IMR-90 (cell line): Measurements from ENCODE around the gene SLC9A9.

Experiments
- BHLHE40 ChIP-seq: fragments of 150-350 bp; IDR thresholded peaks from 2 replicates; pipeline ENCODE4 v1.6.1; 2016; ENCODE audit warnings: mild to moderate bottlenecking, low read depth, low read length
- CHD1 ChIP-seq: IDR thresholded peaks from 2 replicates; pipeline ENCODE4 v1.6.1; 2012; ENCODE audit warnings: low read depth, low read length, improper control_type of control experiment
- MAFK ChIP-seq: IDR thresholded peaks from 2 replicates; pipeline ENCODE4 v1.6.1; 2012; ENCODE audit warnings: low read depth, low read length, improper control_type of control experiment
- POLR2A ChIP-seq: IDR thresholded peaks from 2 replicates; pipeline ENCODE4 v1.6.1; 2012; ENCODE audit warnings: mild to moderate bottlenecking, low read depth, low read length
- RFX5 ChIP-seq: IDR thresholded peaks from 2 replicates; pipeline ENCODE4 v1.8.0; 2012; ENCODE audit warnings: low read depth, mild to moderate bottlenecking, low read length, moderate library complexity
- SMC3 ChIP-seq: fragments of 150-350 bp; IDR thresholded peaks from 2 replicates; pipeline ENCODE4 v1.6.1; 2016; ENCODE audit warnings: low read depth, mild to moderate bottlenecking, antibody characterized with exemption, low read length, moderate library complexity
- TF ChIP-seq, protein P1 (sequence below): conservative IDR thresholded peaks from 2 replicates; pipeline ENCODE4 v1.5.1; 2012; ENCODE audit warnings: mild to moderate bottlenecking, low read depth, low read length, improper control_type of control experiment
- TF ChIP-seq, protein P2 (sequence below): fragments of 150-350 bp; IDR thresholded peaks from 2 replicates; pipeline ENCODE4 v1.6.1; 2017; ENCODE audit warnings: mild to moderate bottlenecking, antibody characterized with exemption, low read length, low read depth

DNA sequence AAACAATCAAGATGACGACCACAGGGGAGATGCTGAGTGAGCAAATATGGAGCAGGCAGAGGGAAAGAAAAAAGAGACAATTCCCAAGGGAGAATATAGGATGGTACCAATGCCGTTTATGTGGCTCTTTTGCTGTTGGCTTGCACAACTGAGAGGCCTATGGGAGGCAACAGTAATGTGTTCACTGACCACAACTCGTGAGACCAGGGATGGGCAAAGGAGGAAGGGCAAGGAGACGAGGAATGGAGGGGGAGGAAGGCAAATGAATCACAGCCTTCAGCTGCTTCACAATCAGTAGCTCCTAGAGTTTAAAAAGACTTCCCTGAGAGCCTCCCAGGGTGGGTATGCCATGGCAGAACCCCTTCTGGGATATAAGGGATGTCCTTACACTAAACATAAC is 131.5 kb downstream of the SLC9A9 start:
- TF ChIP-seq BHLHE40 = no peak
- TF ChIP-seq, protein P1, sequence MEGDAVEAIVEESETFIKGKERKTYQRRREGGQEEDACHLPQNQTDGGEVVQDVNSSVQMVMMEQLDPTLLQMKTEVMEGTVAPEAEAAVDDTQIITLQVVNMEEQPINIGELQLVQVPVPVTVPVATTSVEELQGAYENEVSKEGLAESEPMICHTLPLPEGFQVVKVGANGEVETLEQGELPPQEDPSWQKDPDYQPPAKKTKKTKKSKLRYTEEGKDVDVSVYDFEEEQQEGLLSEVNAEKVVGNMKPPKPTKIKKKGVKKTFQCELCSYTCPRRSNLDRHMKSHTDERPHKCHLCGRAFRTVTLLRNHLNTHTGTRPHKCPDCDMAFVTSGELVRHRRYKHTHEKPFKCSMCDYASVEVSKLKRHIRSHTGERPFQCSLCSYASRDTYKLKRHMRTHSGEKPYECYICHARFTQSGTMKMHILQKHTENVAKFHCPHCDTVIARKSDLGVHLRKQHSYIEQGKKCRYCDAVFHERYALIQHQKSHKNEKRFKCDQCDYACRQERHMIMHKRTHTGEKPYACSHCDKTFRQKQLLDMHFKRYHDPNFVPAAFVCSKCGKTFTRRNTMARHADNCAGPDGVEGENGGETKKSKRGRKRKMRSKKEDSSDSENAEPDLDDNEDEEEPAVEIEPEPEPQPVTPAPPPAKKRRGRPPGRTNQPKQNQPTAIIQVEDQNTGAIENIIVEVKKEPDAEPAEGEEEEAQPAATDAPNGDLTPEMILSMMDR = no peak
- no peak for TF ChIP-seq MAFK
- TF ChIP-seq, protein P2, sequence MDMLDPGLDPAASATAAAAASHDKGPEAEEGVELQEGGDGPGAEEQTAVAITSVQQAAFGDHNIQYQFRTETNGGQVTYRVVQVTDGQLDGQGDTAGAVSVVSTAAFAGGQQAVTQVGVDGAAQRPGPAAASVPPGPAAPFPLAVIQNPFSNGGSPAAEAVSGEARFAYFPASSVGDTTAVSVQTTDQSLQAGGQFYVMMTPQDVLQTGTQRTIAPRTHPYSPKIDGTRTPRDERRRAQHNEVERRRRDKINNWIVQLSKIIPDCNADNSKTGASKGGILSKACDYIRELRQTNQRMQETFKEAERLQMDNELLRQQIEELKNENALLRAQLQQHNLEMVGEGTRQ = no peak
- TF ChIP-seq POLR2A = no peak
- TF ChIP-seq RFX5 = no peak
- no peak for TF ChIP-seq SMC3
- no peak for TF ChIP-seq CHD1
